ENCODE results near the gene TCERG1L. TPM values are rescaled to one million over a fixed set of nuclear protein-coding genes. Genes with fewer than 3 reads are reported as not detected.

TCERG1L gene
- total RNA-seq, 4 donors from 2014 or later, result 0.41 TPM; not detected in 3

GRCh38 chr10:131071721-131072120 is 239.8 kb downstream of the TCERG1L start:
- intact Hi-C loops (cut with DNase I; ENCODE audit: low total_unique reads), result no loop called here
- Histone ChIP-seq H3K36me3 (no peaks in the 10 kb centered on the region), H3K4me3 (no peak overlapping the region), H3K27me3 (no peaks in the 10 kb centered on the region), H3K9me3 (no peaks in the 10 kb centered on the region), H3K4me1 (no peaks in the 10 kb centered on the region), H3K27ac (no peak overlapping the region)
- DNase-seq, result no peak
- TF ChIP-seq POLR2A (IDR thresholded peaks at IDR 0.05), result no peak
- TF ChIP-seq CTCF (IDR thresholded peaks at IDR 0.05), result no peak

GRCh38 chr10:131070856-131071255 is 240.7 kb downstream of the TCERG1L start:
- H3K4me3 ChIP-seq, result no peak overlapping the region
- no peak for DNase-seq
- TF ChIP-seq CTCF (IDR thresholded peaks at IDR 0.05), result no peak
- TF ChIP-seq POLR2A (IDR thresholded peaks at IDR 0.05), result no peak
- no peaks in the 10 kb centered on the region for H3K36me3 ChIP-seq
- H3K4me1 ChIP-seq, result no peaks in the 10 kb centered on the region
- no peak overlapping the region for H3K27ac ChIP-seq
- no peaks in the 10 kb centered on the region for H3K27me3 ChIP-seq
- intact Hi-C loops (cut with DNase I; ENCODE audit: low total_unique reads), result no loop called here
- H3K9me3 ChIP-seq, result no peaks in the 10 kb centered on the region

GRCh38 chr10:131068760-131069159 is 242.8 kb downstream of the TCERG1L start:
- no peak overlapping the region for H3K4me3 ChIP-seq
- H3K27me3 ChIP-seq, result no peaks in the 10 kb centered on the region
- no peak for TF ChIP-seq POLR2A (IDR thresholded peaks at IDR 0.05)
- no peak for TF ChIP-seq CTCF (IDR thresholded peaks at IDR 0.05)
- no peaks in the 10 kb centered on the region for H3K36me3 ChIP-seq
- no peak for DNase-seq
- intact Hi-C loops (cut with DNase I; ENCODE audit: low total_unique reads), result no loop called here
- no peaks in the 10 kb centered on the region for H3K9me3 ChIP-seq
- H3K27ac ChIP-seq, result no peak overlapping the region
- no peaks in the 10 kb centered on the region for H3K4me1 ChIP-seq

- Histone ChIP-seq H3K9me3 (no peaks in the 10 kb centered on the region), H3K4me3 (no peak overlapping the region), H3K36me3 (no peaks in the 10 kb centered on the region), H3K4me1 (no peaks in the 10 kb centered on the region), H3K27me3 (no peaks in the 10 kb centered on the region), H3K27ac (no peak overlapping the region)
- DNase-seq, result no peak
- intact Hi-C loops (cut with DNase I; ENCODE audit: low total_unique reads), result no loop called here
- no peak for TF ChIP-seq POLR2A (IDR thresholded peaks at IDR 0.05)
- TF ChIP-seq CTCF (IDR thresholded peaks at IDR 0.05), result no peak
Measured at GRCh38 chr10:131068311-131068710, 243.2 kb downstream of the TCERG1L start.

- no peaks in the 10 kb centered on the region for H3K27me3 ChIP-seq
- TF ChIP-seq CTCF (IDR thresholded peaks at IDR 0.05) (no peak), POLR2A (IDR thresholded peaks at IDR 0.05) (no peak)
- no peaks in the 10 kb centered on the region for H3K4me1 ChIP-seq
- intact Hi-C loops (cut with DNase I; ENCODE audit: low total_unique reads), result no loop called here
- H3K36me3 ChIP-seq, result no peaks in the 10 kb centered on the region
- H3K27ac ChIP-seq, result no peak overlapping the region
- no peak for DNase-seq
- no peaks in the 10 kb centered on the region for H3K9me3 ChIP-seq
- no peak overlapping the region for H3K4me3 ChIP-seq
Measured at GRCh38 chr10:131067690-131068089, 243.8 kb downstream of the TCERG1L start.
